Endothelial cell of umbilical vein (primary cell): Measurements from ENCODE around the gene GRB2. TPM values are rescaled to one million over a fixed set of nuclear protein-coding genes. Genes with fewer than 3 reads are reported as not detected.

Source experiments
- BruUV-seq: library from RNA; stranded (reverse); fragments of 400-500 nt; replicated peaks from 2 replicates; lab custom pipeline; 2021; lab: Mats Ljungman, UMichigan
- CTCF ChIA-PET: fragments of 300-600, 350-600 bp; sonication (Branson Sonifier 250); formaldehyde crosslinking; loops from one replicate; lab custom pipeline; 2021; ENCODE audit warnings: antibody characterized with exemption, inconsistent platforms; lab: Charles Lee
- POLR2A ChIA-PET: fragments of 300-600, 350-600 bp; sonication (Branson Sonifier 250); formaldehyde crosslinking; loops from one replicate; lab custom pipeline; 2021; ENCODE audit warnings: antibody characterized with exemption, inconsistent platforms; lab: Charles Lee
- DNase-seq: peaks from one replicate; pipeline ENCODE4 v3.0.0-alpha.2; 2011; ENCODE audit warnings: low read depth, low spot score
- FAIRE-seq: peaks from 2 replicates; lab custom pipeline; 2011; peaks lifted over from hg19 to GRCh38; lab: Jason Lieb, UNC
- H2AFZ ChIP-seq: 2 replicates; pipeline ENCODE4 v1.6.0; 2012; ENCODE audit warnings: low read depth, low read length, control low read depth, inconsistent platforms
- H3K27ac ChIP-seq: 2 replicates; pipeline ENCODE4 v1.5.1; 2011; ENCODE audit warnings: low read depth, mild to moderate bottlenecking, control low read depth, low read length, moderate library complexity; ENCODE audit not compliant: insufficient read depth
- H3K27me3 ChIP-seq, 2 experiments: 2 replicates each; pipeline versions ENCODE4 v1.6.0 to v1.6.1; 2011; ENCODE audit warnings: low read length in 2 of 2, mixed read lengths in 1 of 2; ENCODE audit not compliant: control insufficient read depth in 2 of 2, insufficient read depth in 2 of 2
- H3K36me3 ChIP-seq, 2 experiments: 2 replicates in 1 of 2; 3 replicates in 1 of 2; pipeline ENCODE4 v1.5.1; 2011; ENCODE audit warnings: low read length in 2 of 2, mild to moderate bottlenecking in 1 of 2, moderate library complexity in 1 of 2; ENCODE audit not compliant: control insufficient read depth in 2 of 2, insufficient read depth in 2 of 2; ENCODE audit errors: extremely low read depth in 1 of 2
- H3K4me1 ChIP-seq: 3 replicates; pipeline ENCODE4 v1.5.1; 2011; ENCODE audit warnings: mild to moderate bottlenecking, low read length; ENCODE audit not compliant: control insufficient read depth, insufficient read depth; ENCODE audit errors: extremely low read depth
- H3K4me2 ChIP-seq: 2 replicates; pipeline ENCODE4 v1.6.1; 2011; ENCODE audit warnings: low read length, control low read depth, mixed read lengths; ENCODE audit not compliant: insufficient read depth
- H3K4me3 ChIP-seq, 3 experiments: fragments of 200-600 bp in 1 of 3; sonication (generic), shearing (Covaris generic) in 1 of 3; replicated peaks in 1 of 3; 2 replicates each; pipeline ENCODE4 v1.5.1; 2011 to 2016; ENCODE audit warnings: control low read depth in 3 of 3, low read length in 3 of 3, mild to moderate bottlenecking in 2 of 3, inconsistent platforms in 1 of 3, low read depth in 1 of 3, moderate library complexity in 1 of 3; ENCODE audit not compliant: insufficient read depth in 1 of 3
- H3K79me2 ChIP-seq: 2 replicates; pipeline ENCODE4 v1.6.0; 2012; ENCODE audit warnings: low read length, inconsistent platforms; ENCODE audit not compliant: control insufficient read depth, insufficient read depth
- H3K9ac ChIP-seq: replicated peaks from 2 replicates; pipeline ENCODE3; 2011; ENCODE audit warnings: low read length, control low read depth; ENCODE audit not compliant: insufficient read depth; ENCODE audit errors: extremely low read depth
- H3K9me1 ChIP-seq: replicated peaks from 3 replicates; pipeline ENCODE4 v1.6.0; 2011; ENCODE audit warnings: mild to moderate bottlenecking, low read length; ENCODE audit not compliant: control insufficient read depth, insufficient read depth; ENCODE audit errors: extremely low read depth
- H3K9me3 ChIP-seq: replicated peaks from 2 replicates; pipeline ENCODE4 v1.5.1; 2012; ENCODE audit warnings: low read length, inconsistent platforms; ENCODE audit not compliant: control insufficient read depth, insufficient read depth
- H4K20me1 ChIP-seq: replicated peaks from 2 replicates; pipeline ENCODE3; 2011; ENCODE audit warnings: mild to moderate bottlenecking, low read length; ENCODE audit not compliant: control insufficient read depth, insufficient read depth; ENCODE audit errors: extremely low read depth
- EZH2 ChIP-seq: IDR thresholded peaks from 2 replicates; pipeline ENCODE4 v1.6.1; 2012; ENCODE audit warnings: borderline replicate concordance, low read depth, mild to moderate bottlenecking, moderate library complexity, low read length, inconsistent platforms; ENCODE audit not compliant: severe bottlenecking
- FOS ChIP-seq: IDR thresholded peaks from 2 replicates; pipeline ENCODE4 v1.6.1; 2011; ENCODE audit warnings: mild to moderate bottlenecking, low read length, moderate library complexity, borderline replicate concordance; ENCODE audit not compliant: insufficient read depth
- GATA2 ChIP-seq: IDR thresholded peaks from 2 replicates; pipeline ENCODE4 v1.7.0; 2011; ENCODE audit warnings: low read depth, mild to moderate bottlenecking, moderate library complexity, mixed read lengths, low read length; ENCODE audit not compliant: insufficient read length, insufficient read depth
- JUN ChIP-seq: IDR thresholded peaks from 2 replicates; pipeline ENCODE4 v1.6.1; 2011; ENCODE audit warnings: borderline replicate concordance, low read depth; ENCODE audit not compliant: insufficient read length, insufficient read depth
- MYC ChIP-seq: IDR thresholded peaks from one replicate; pipeline ENCODE4 v1.6.1; 2011; ENCODE audit warnings: mild to moderate bottlenecking, low read depth, low read length
- POLR2A ChIP-seq: IDR thresholded peaks from 2 replicates; pipeline ENCODE4 v1.6.1; 2012; ENCODE audit warnings: low read depth, mild to moderate bottlenecking, control low read depth, low read length
- POLR2AphosphoS5 ChIP-seq: IDR thresholded peaks from 2 replicates; pipeline ENCODE4 v1.6.1; 2012; ENCODE audit warnings: low read depth, mild to moderate bottlenecking, control low read depth, low read length, moderate library complexity; ENCODE audit not compliant: insufficient read depth
- dilution Hi-C: fragments of 300-500 bp; cut with MboI; formaldehyde crosslinking; loops from one replicate; pipeline ENCODE4 v1.15.0; 2019; ENCODE audit warnings: low sequenced_read_pairs; ENCODE audit not compliant: extremely low pct_ligation_motif_present
- intact Hi-C: fragments of 100-400 bp; cut with micrococcal nuclease; formaldehyde crosslinking; loops from one replicate; pipeline ENCODE4 v1.10.0; 2022
- polyA plus RNA-seq, 4 experiments: library from polyadenylated mRNA; depleted of rRNA in 3 of 4; stranded (reverse) in 3 of 4; unstranded in 1 of 4; fragments of >200 nt; gene quantifications; 2 replicates each; pipeline versions ENCODE4 v1.2.1 to v1.2.3, GENCODE V29; 2011 to 2012; ENCODE audit warnings: missing spikeins in 1 of 4
- total RNA-seq: library from RNA; stranded (reverse); gene quantifications from 2 replicates; pipeline ENCODE4 v1.2.3, GENCODE V29; 2021
- TF ChIP-seq, protein P1 (sequence below): IDR thresholded peaks from 2 replicates; pipeline ENCODE4 v1.6.1; 2011; ENCODE audit not compliant: insufficient read depth, insufficient read length
- TF ChIP-seq, protein P2 (sequence below), 2 donors: IDR thresholded peaks; 1 replicate in 1 of 2; 2 replicates in 1 of 2; pipeline ENCODE4 v1.5.1; 2011; ENCODE audit warnings: low read length in 2 of 2, mild to moderate bottlenecking in 2 of 2, moderate library complexity in 2 of 2, control low read depth in 1 of 2, inconsistent platforms in 1 of 2, low read depth in 1 of 2; ENCODE audit not compliant: insufficient read depth in 1 of 2; ENCODE audit errors: extremely low read depth in 1 of 2

The GRB2 gene
- total and polyA plus RNA-seq, 2 donors (not counting 3 experiments of a cell fraction or from before 2014, with no cell fraction given), result 51.5 to 93.9 TPM

DNA sequence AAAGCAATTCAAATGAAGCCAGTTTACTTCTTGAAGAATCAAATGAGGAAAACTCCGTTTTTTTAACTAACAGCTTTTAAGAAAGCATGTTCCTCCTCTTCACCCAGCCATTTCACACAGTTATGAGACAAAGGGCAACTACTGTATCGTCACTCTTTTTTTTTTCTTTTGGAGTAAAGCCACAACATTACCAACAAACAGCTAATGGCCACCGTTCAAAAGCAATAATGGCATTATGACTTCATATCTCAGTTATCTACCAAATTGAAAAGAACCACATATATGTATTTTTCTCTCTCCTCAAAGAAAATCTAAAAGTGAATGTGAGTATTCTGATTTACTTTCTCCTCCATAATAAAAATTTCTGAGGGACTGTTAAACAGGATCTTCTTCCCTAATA lies 14.5 kb downstream of the GRB2 start:
- no peaks in the 10 kb centered on the region for H3K9me1 ChIP-seq
- TF ChIP-seq, protein P1, sequence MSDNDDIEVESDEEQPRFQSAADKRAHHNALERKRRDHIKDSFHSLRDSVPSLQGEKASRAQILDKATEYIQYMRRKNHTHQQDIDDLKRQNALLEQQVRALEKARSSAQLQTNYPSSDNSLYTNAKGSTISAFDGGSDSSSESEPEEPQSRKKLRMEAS, result no peak
- TF ChIP-seq EZH2 (no peak), JUN (no peak), FOS (no peak), MYC (no peak), GATA2 (no peak), POLR2AphosphoS5 (no peak), POLR2A (no peak)
- TF ChIP-seq, protein P2, sequence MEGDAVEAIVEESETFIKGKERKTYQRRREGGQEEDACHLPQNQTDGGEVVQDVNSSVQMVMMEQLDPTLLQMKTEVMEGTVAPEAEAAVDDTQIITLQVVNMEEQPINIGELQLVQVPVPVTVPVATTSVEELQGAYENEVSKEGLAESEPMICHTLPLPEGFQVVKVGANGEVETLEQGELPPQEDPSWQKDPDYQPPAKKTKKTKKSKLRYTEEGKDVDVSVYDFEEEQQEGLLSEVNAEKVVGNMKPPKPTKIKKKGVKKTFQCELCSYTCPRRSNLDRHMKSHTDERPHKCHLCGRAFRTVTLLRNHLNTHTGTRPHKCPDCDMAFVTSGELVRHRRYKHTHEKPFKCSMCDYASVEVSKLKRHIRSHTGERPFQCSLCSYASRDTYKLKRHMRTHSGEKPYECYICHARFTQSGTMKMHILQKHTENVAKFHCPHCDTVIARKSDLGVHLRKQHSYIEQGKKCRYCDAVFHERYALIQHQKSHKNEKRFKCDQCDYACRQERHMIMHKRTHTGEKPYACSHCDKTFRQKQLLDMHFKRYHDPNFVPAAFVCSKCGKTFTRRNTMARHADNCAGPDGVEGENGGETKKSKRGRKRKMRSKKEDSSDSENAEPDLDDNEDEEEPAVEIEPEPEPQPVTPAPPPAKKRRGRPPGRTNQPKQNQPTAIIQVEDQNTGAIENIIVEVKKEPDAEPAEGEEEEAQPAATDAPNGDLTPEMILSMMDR (IDR thresholded peaks at IDR 0.05; ENCODE audit: extremely low read depth in 1 of 2, insufficient read depth in 1 of 2, low read depth in 1 of 2, low read length in 2 of 2), result no peak
- no peak overlapping the region for H3K27ac ChIP-seq
- FAIRE-seq (no peak), DNase-seq (peak; percentile 43)
- H3K4me3 ChIP-seq, result no peak overlapping the region
- POLR2A ChIA-PET, result no interaction called here
- BruUV-seq, result no TSS peak
- no peaks in the 10 kb centered on the region for H3K36me3 ChIP-seq
- CTCF ChIA-PET, result interaction anchor here (1.6 kb wide), 1 partner anchor 14 kb away, joined by 5 read pairs; the partner anchor contains the start of gene GRB2
- H2AFZ ChIP-seq, result no peak overlapping the region
- no peak overlapping the region for H3K4me2 ChIP-seq
- no peak overlapping the region for H3K9ac ChIP-seq
- no peaks in the 10 kb centered on the region for H3K9me3 ChIP-seq
- intact Hi-C loops (no loop called here), dilution Hi-C loops (no loop called here)
- peaks cover 31% of the 10 kb centered on the region for H3K4me1 ChIP-seq
- H3K27me3 ChIP-seq, result no peaks in the 10 kb centered on the region
- H3K79me2 ChIP-seq, result peaks cover 91% of the 10 kb centered on the region
- H4K20me1 ChIP-seq, result peaks cover 5% of the 10 kb centered on the region
